GM12891 (cell line): ENCODE results near the gene TEX29.

Source experiments
- POLR2A ChIP-seq: IDR thresholded peaks from 2 replicates; pipeline ENCODE4 v1.6.1; 2011; ENCODE audit warnings: low read depth, low read length, control low read depth
- POLR2AphosphoS5 ChIP-seq: IDR thresholded peaks from 2 replicates; pipeline ENCODE4 v1.6.1; 2011; ENCODE audit warnings: low read depth, low read length, control low read depth

DNA sequence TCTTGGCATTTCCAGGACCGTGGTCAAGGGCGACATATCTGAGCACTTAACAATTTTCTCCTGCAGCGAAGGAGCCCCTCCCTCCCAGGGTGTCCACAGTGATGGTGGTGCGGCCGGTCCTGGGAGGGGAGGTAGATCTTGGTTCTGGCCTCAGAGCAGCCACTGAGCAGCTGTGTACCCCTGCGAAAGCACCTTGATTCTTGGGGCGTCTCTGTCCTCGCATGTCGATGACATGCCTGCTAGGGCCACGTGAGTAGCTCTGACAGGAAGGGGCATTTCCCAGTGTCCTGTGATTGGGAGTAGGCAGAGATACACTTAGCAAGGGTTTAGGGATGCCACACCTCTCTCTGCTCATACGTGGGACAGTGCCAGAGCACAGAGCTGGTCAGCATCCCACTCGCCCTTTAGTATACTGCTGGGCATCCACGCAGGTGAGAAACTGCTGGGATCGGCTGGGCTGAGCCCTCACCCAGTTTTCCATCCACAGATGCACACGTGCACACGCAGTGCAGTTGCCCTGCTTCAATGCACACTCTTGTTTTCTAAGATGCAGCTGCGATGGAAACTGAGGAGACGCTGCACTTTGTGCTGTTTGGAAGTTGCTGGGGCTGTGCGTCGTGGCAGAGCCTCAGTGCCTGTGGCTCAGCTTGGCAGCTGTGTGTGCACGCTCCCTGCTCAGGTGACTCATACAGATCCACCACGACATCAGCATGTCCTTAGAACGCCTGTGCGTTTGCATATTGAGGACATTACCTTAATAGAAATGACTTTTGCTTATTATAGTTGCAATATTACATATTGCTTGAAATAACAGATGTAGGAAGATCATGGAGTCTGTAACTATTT lies 66.8 kb downstream of the TEX29 start:
- TF ChIP-seq POLR2A (no peak), POLR2AphosphoS5 (no peak)
